Astrocyte of the cerebellum (primary cell): Measurements from ENCODE around the gene SLX9.

Experiments used
- DNase-seq: peaks from one replicate; pipeline ENCODE4 v3.0.0-alpha.2; 2011; ENCODE audit warnings: low read depth
- H3K4me3 ChIP-seq: 2 replicates; pipeline ENCODE4 v1.5.1; 2011; ENCODE audit warnings: mild to moderate bottlenecking, low read depth, low read length, moderate library complexity
- in situ Hi-C: cut with HindIII; loops from 2 replicates; pipeline ENCODE4 v1.10.0; 2017; ENCODE audit warnings: low sequenced_read_pairs
- TF ChIP-seq, protein P1 (sequence below): IDR thresholded peaks from 2 replicates; pipeline ENCODE4 v1.5.1; 2012; ENCODE audit warnings: low read length, low read depth, moderate library complexity, mild to moderate bottlenecking; ENCODE audit errors: missing control alignments

SLX9 gene

DNA sequence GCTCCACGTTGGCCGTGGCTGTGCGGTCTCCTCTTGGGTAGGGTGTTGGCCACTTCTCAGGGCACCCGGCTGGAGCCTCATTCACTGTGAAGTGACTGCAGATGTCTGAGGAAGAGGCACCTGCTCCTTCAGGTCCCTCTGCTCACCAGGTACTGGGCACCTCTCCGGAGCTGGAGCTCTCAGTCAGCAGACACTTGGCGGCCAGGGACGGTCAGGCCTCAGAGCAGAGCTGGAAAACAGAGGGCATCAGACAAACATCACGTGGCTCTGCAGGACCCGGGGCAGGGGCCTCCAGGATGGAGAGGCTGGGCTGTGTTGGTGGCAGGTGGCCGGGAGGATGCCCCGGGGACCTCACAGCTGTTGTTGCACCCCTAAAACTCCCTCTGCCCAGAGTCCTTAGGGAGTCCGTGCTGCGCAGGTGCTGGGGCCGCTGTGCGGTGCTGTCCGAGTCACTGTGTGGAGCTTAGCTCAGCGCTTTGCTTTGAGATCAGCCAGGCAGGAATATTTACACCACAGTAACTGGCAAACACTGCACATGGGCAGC is 59.7 kb downstream of the SLX9 start:
- TF ChIP-seq, protein P1, sequence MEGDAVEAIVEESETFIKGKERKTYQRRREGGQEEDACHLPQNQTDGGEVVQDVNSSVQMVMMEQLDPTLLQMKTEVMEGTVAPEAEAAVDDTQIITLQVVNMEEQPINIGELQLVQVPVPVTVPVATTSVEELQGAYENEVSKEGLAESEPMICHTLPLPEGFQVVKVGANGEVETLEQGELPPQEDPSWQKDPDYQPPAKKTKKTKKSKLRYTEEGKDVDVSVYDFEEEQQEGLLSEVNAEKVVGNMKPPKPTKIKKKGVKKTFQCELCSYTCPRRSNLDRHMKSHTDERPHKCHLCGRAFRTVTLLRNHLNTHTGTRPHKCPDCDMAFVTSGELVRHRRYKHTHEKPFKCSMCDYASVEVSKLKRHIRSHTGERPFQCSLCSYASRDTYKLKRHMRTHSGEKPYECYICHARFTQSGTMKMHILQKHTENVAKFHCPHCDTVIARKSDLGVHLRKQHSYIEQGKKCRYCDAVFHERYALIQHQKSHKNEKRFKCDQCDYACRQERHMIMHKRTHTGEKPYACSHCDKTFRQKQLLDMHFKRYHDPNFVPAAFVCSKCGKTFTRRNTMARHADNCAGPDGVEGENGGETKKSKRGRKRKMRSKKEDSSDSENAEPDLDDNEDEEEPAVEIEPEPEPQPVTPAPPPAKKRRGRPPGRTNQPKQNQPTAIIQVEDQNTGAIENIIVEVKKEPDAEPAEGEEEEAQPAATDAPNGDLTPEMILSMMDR = no peak
- DNase-seq = no peak
- in situ Hi-C loops = no loop called here
- H3K4me3 ChIP-seq = no peak overlapping the region

DNA sequence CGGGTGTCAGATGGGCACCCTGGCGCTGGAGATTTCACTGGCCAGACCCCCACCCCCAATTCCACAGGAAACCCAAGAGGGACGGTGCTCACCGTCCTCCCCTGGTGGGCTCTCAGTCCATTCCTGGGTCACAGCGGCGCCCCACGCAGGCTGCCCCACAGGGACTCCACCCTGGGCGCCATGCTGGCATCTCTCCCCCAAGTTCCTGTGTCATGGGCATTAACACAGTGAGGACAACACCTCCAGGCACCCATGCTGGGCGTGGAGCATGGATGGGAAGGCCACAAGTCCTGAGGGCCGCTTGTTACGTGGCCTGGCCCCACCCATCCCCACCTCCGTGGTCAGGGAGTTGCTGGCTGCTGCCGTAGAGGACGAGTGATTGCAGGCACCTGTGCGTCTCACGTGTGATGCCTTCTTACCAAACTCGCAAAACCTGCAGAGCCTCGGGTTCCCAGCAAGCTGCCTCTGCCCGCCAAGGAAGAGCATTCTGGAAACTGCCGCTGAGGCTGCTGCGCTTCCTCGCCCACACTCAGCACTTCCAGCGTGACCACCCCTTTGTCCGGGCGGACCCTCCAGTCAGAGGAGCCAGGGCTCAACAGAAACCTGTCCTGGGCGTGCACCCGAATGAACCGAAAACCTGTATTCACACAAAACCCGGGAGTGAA is 60.3 kb downstream of the SLX9 start:
- TF ChIP-seq, protein P1 = no peak
- in situ Hi-C loops = no loop called here

DNA sequence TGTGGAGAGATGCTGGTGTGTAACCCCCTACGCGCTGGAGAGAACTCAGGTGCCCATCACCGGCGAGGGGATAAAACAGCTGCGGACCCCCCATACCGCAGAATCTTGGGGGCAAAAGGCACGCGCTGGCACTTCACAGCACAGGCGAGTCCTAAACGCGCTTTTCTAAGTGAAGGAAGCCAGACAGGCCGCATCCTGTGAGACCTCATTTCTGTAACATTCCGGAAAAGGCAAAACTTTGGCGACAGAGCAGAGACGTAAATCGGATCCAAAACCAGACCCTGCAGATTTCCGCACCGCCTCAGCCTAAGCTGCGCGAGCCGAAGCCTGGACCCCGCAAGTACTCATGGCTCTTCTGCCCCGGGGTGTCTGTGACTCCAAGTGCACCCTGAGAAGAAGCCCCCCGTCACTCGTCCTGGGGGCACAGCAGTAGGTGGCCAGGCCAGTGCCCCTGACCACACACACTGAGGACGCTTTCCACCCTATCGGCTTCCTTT is 60.9 kb downstream of the SLX9 start:
- H3K4me3 ChIP-seq = no peak overlapping the region

More for the DNA sequence above, 60.3 kb downstream of the SLX9 start:
- DNase-seq = no peak
- H3K4me3 ChIP-seq = no peak overlapping the region

DNA sequence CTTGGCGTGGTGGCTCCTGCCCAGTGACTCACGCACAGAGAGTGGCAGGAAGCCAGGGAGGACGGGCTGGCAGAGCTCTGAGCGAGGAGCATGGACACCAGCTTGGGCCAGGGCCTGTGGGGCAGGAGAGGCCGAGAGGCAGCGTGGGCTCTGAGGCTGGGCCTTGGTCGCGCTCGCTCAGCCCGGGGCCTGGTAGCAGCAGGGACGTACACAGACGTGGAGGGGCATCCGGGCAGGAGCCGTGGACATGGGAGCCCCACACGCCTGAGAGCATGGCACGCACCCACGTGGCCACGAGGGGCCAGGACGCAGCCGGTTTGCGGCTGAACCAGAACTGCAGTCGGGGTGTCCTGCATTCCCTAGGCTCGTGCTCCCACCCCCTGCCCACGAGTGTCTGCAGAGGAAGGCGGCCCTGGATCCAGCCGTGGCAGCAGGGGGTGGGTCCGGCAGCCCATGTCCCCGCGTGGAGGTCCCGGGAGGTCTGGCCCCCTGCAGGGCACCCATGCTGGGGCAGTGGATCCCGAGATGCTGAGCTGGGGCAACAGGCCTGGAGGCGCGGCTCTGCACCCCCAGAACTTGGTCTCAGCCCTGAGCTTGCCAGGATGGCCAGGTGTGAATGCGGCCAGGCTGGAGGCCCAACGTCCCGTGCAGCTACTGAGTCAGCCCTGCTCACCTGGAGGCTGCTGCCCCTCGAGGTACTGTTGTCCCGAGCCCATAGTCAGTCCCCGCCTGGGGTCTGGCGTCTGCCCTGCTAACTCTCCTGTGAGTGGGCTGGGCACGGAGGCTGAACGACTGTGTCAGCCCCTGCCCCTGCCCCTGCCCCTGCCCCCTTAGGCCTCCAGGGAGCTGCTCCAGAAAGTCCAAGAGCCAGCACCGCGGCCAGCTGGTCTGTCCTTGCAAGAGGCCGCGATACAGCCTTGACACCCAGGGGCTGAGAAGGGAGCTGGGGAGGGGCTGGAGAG is 61.6 kb downstream of the SLX9 start:
- in situ Hi-C loops = no loop called here
- peak; percentile 53 for DNase-seq
- TF ChIP-seq, protein P1 = no peak
- no peak overlapping the region for H3K4me3 ChIP-seq

More for the DNA sequence above, 60.9 kb downstream of the SLX9 start:
- DNase-seq = no peak
- TF ChIP-seq, protein P1 = no peak
- in situ Hi-C loops = no loop called here

DNA sequence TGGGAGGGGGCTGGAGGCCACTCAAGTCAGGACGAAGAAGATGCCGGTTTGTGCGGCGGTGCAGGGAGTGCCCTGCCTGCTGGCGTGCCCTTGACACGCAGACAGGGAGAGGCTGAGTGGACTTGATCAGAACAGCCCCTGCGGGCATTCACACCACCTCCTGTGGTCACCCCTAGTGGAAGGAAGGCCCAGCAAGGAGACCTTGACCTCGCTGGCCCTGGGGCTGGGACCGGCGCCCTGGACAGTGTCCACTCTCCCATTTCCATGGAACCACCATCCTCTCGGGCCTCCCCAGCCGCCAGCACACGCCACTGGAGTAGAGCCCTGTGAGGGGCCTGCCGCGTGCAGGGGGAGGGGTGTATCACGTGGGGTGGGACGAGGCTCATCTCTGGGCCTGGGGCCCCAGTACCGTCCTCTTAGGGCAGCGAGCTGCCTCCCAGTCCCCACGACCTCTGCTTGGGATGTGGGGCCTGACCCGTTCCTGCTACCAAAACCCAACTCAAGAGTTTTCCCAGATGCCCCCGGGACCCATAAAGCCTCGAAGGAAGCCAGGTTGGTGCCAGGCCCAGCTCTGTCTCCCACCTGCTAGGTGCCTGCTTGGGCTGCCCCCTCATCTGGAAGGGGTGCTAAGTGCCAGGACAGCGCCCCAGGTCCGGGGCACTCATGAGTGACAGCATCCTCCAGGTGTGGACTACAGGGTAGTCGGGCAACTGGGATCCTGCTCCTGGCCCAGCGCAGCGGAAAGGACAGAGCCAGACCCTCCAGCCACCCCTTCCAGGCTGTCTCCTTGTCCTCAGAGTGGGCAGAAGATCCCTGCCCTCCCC is 62.8 kb downstream of the SLX9 start:
- in situ Hi-C loops = no loop called here
- H3K4me3 ChIP-seq = no peak overlapping the region
- TF ChIP-seq, protein P1 = no peak
- DNase-seq = no peak
